Stimulated activated CD4-positive, alpha-beta T cell treated with anti-CD3 and anti-CD28 coated beads, Interleukin-4, amount 100 ng/mL, for 4 hours (primary cell): Measurements from ENCODE around the gene FBXO46.
A peak's percentile ranks its signal among the peaks of the same experiment; 100 is the strongest.
"Not testable (repeated sequence)": the region's sequence is repeated elsewhere in the genome, so short reads cannot be mapped to it uniquely, and the experiment has no call there.

ENCODE experiments used
- DNase-seq, 2 experiments: peaks; one replicate each; pipeline ENCODE4 v3.0.0-alpha.2; 2020

The FBXO46 gene

GRCh38 chr19:45766296-45766868 lies 35.7 kb upstream of the FBXO46 start:
- DNase-seq: no peak

- no peak for DNase-seq
These were observed 35.1 kb upstream of the FBXO46 start for GRCh38 chr19:45765702-45766295.

- DNase-seq: no peak
These were observed 34.4 kb upstream of the FBXO46 start for GRCh38 chr19:45764945-45765701.

GRCh38 chr19:45764475-45764874 lies 33.8 kb upstream of the FBXO46 start:
- no peak for DNase-seq

DNA sequence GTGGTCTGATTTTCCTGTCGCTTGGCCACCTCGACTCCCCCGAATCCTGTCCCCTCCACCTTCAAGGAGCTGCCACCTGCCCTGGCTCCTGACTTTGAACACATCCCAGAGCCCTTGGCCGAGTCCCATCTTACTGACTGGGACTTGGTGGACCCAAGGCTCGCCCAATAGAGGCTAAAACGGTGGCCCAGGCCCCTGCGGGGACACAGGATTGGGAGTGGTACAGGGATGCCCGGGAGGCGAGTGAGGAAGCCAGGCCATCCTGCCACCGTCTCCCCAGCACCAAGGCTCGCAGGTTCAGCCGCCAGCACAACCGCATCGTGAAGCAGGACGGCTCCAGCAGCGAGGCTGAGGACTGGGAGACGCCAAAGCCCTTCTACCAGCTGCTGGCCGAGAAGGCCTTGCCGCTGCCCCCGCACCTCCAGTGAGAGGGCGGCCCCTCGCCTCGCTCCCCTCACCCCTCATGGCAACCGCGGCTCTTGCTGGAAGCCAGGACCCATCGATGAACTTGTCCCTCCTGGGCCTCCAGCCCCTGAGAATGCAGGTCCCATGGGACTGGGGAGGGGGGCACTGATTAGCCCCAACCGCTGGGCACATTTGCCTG lies 33.1 kb upstream of the FBXO46 start:
- no peak for DNase-seq

DNA sequence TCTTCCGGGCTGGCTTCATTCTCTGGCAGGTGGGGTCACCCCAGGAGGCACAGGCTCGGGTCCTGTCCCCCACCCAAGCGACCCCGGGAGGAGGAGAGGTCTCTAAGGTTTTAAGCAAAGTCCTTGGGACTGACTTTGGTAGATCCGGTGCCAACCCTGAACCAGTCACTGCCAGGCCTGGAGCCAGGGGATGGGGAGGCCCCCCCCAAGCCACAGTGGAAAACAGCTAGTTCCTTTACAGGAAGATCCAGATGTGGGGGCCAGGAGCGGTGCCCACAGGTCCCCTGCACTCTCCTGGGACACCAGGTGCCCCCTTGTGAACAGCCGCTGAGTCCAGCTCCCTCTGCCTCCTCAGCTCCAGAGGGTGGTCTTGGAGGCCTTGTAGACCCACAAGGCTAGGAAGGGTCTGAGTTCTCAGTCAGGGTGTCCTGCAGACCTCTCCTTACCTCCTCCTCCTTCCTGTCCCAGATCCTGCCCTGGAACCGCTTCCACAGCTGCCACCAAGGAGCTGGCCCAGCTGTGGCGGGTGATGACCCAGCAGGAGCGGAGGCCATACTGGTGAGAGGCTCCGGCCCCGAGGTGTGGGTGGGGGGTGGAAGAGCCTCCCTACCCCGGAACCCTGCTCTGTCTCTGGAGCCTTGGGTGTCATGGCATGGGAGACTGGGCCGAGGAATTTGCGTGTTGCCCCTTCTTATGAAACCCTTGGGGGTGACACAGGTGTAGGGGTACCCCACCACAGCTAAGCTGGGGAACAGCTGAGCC lies 32.4 kb upstream of the FBXO46 start:
- no peak for DNase-seq

DNA sequence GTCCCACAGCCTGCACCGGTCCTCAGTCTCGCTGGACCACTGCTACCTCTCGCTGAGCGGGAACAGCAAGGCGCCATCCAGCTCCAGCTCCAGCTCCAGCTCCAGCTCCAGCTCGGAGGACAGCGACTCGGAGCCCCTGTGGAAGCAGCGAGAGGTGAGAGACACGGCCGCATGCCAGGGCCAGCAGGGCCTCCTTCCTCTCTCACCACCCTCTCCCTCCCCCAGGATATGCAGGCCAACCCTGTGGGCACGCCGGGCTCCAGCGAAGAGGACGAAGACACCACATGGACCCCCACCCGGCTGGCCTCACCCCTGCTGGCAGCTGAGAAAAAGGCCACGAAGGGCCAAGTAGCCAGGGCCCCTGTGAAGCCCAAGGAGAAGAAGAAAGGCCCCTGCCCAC lies 31.0 kb upstream of the FBXO46 start:
- no peak for DNase-seq

GRCh38 chr19:45758921-45759320 lies 28.2 kb upstream of the FBXO46 start:
- no peak for DNase-seq

DNA sequence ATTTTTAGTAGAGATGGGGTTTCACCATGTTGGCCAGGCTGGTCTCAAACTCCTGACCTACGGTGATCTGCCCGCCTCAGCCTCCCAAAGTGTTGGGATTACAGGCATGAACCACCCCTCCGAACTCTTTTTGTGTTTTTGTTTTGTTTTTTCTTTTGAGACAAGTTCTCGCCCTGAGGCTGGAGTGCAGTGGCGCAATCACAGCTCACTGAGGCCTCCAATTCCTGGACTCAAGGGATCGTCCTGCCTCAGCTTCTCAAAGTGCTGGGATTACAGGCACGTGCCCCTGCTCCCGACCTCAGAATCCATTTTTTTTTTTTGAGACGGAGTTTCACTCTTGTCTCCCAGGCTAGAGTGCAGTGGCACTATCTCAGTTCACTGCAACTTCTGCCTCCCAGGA lies 27.0 kb upstream of the FBXO46 start:
- DNase-seq: no peak

DNA sequence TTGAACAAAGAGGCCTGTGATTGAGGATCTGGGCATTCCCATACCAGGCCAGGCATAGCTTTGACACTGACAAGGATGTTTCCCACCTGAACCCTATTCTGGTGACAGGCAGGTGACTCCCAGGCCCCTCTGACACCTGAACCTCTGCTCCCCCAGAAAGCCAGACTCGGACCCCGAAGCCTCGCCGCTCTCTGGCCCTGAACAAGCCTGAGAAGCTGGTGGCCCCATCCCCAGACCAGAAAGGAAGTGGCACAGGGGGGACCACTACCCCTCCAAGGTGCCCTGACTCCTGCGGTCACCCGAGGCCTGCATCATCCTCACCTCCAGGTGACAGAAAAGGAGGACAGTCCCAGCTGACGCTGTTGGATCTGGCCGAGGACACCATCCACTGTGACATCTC lies 23.6 kb upstream of the FBXO46 start:
- DNase-seq: no peak

- no peak for DNase-seq
These were observed 22.9 kb upstream of the FBXO46 start for GRCh38 chr19:45753548-45753947.

DNA sequence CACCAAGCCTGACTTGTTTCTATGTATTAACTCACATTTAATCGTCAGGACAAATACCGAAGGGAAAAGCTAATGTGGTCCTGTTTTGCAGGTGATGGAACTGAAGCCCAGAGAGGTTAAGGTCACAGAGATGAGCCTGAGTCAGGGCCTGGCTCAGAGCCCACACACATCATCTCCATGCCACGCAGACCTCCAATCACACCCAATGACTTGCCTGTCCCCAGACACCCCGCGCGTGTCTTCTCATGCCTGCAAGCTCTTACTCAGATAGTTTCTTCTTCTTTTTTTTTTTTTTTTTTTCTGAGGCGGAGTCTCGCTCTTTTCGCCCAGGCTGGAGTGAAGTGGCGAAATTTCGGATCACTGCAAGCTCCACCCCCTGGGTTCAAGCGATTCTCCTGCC lies 21.9 kb upstream of the FBXO46 start:
- DNase-seq: no peak

- not testable (repeated sequence) for DNase-seq
These were observed 20.8 kb upstream of the FBXO46 start for GRCh38 chr19:45751483-45751882.

- no peak for DNase-seq
These were observed 16.8 kb upstream of the FBXO46 start for GRCh38 chr19:45747513-45747912.

DNA sequence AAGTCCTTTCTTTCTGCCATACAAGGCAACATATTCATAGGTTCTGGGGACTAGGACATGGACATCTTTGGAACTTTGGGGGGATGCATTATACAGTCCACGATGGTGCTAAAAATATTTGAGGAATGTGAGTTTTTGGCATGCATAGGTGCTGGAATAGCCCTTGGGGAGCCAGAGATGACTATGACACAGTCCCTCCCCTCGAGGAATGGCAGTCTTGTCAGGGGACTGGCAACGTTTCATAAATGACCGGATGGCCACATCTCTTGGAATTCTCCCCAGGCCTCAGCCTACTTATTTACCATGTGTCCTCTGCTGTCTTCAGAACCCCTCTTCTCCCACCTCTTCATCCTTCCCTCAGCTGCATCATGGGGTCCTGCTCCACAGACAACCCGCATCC lies 16.2 kb upstream of the FBXO46 start:
- DNase-seq: no peak

- DNase-seq: no peak
These were observed 14.9 kb upstream of the FBXO46 start for GRCh38 chr19:45745606-45746005.

DNA sequence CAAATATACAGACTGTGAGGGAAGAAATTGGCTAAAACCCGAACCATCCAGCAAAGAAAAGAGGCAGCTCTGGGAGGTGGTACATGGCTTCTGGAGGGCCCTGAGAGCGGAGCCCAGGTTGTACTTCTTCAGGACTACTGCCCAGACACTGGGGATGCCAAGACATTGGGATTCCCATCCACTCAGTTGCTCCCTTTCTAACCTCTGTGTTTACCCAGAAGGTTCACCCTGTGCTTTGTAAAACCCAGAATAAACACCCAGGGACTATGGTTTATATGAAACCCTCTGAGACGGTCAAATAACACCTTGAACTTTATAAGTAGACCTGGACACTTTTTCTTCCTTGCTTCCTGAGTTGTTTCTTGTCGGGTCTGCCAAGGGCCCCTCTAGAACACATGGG lies 12.3 kb upstream of the FBXO46 start:
- DNase-seq: no peak

GRCh38 chr19:45739498-45740439 lies 9.1 kb upstream of the FBXO46 start:
- no peak for DNase-seq

GRCh38 chr19:45733160-45733810 lies 2.6 kb upstream of the FBXO46 start, which contains the start of gene MEIOSIN:
MEIOSIN (plus strand) TSS chr19:45733439; CDS start chr19:45735377, 1,938 bp downstream.
- DNase-seq: no peak

DNA sequence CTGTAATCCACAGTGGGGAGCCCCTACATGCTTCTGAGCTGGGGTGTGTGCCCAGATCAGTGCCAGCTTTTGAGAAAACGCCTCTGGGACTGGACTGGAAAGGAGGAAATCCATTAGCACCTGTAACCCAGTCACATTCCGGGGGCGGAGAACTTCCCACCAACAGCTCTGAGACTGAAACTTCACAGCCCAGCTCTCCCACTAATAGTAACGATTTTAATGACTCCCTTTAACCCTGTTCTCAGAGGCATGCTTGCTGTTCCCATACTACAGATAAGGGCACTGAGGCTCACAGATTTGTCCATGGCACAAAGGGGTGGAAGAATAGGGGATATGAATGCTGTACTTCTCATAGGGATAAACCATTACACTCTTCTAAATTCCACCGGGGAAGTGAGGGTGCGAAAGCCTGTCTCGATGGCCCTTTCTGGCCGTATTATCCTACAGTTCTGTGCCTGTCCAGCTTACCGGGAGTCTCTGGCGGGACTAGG lies 851 bp downstream of the FBXO46 start:
- DNase-seq: peak in 1 of 2 experiments; percentile 14

DNA sequence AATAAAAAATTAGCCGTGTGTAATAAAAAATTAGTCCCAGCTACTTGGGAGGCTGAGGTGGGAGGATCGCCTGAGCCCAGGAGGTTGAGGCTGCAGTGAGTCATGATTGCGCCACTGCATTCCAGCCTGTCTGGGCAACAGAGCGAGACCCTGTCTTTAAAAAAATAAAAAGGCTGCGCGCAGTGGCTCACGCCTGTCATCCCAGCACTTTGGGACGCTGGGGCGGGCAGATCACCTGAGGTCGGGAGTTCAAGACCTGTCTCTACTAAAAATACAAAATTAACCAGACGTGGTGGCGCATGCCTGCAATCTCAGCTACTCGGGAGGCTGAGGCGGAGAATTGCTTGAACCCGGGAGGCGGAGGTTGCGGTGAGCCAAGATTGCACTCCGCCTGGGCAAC lies 2.0 kb downstream of the FBXO46 start:
- not testable (repeated sequence) for DNase-seq
